NK-92 treated with Interleukin-12 subunit alpha and Interleukin-12 subunit beta, amount 100 ng/mL, for 24 hours (cell line): ENCODE results near the gene APOL1.
"Not testable (repeated sequence)": the region's sequence is repeated elsewhere in the genome, so short reads cannot be mapped to it uniquely, and the experiment has no call there.

Experiments
- DNase-seq: peaks from one replicate; lab custom pipeline; 2025; lab: John Stamatoyannopoulos, UW

APOL1 gene

DNA sequence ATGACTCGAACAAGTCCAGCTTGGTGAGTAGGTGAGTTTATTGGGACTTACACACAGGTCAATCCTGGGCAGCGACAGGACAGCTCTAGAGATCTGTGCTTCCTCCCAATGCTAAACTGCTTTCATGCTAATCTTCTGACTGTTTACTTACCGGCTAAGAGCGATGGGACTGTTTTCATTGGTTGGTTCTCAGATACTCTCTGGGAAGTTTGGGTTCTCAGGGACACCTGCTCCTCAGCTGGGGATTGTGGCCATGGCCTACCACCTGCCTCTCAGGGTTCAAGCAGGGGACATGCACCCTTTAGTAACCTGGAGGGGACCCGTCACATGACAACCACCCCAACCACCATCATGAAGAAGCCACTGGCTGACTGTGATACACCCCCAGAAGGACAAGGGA lies 26.7 kb upstream of the APOL1 start:
- DNase-seq, result no peak

DNA sequence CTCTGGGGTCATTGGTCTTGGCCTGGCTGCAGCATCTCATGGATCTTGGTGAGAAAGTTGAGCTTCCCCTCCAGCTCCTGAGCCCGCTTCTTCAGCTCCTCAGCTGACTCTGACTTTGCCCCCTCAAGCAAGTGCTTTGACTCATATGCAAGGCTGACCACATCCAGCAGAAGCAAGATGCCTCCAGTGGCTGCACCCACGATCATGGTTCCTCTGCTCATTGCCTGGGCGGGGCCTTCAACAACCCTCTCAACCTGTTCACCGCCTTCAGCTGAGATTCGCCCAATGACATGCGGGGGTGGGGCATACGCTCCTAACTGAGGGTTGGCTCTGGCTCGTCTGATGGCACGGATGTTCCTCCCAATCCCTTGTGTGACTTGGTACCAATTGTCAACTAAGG lies 25.5 kb upstream of the APOL1 start:
- no peak for DNase-seq

DNA sequence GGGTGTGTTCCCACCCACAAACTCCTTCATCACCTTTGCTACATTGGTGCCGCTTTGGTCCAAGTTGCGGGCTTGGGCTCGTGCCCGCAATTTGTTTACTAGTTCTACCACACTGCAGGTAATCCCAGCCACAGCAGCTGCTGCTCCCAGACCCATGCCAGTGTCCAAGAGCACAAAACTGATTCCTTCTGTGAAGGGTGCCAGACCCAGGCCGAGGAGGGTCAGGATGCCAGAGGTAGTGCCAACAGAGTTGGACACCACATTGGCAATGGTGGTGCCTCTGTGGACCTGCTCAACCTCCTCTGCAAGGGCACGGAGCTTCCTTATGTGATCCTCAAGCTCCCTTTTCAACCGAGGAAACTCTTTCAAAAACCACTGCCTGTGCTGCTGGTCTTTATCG lies 25.1 kb upstream of the APOL1 start:
- no peak for DNase-seq

DNA sequence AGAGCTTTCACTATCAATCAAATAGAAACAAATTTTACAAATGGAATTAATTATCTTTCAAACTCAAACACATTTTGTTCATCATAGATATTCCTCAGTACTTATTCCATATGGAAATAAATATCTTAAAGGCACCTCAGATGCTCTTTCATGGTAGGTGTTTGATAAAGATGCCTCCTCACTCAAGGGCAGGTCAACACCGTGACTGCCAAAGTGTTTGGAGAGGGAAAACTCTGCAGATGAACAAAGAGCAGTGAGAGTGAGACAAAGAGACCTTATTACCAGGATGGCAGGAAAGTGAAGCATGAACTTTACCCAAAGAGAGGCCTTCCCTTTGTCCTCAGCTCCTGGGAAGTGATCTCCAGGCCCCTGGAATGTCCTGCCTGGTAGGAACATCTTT lies 24.6 kb upstream of the APOL1 start:
- DNase-seq, result not testable (repeated sequence)

DNA sequence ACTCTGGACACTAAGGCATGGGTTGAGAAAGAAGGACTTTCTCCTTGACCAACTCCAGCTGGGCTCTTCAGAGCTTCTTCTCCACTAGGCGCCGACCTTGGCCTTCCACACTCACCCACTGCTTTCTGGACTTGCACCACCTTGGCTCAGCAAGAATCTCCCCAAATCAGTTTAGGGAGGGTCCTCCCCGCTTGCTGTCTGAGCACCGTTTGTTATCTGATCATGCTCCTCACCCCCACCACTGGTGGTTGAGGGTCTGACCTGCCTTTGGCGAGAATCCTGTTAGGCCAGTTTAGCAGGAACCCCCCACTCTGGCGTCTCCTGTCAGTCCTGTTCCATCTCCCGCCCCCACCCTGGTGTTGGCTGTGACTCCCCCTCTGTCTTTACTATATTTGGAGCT lies 24.0 kb upstream of the APOL1 start:
- DNase-seq, result no peak

DNA sequence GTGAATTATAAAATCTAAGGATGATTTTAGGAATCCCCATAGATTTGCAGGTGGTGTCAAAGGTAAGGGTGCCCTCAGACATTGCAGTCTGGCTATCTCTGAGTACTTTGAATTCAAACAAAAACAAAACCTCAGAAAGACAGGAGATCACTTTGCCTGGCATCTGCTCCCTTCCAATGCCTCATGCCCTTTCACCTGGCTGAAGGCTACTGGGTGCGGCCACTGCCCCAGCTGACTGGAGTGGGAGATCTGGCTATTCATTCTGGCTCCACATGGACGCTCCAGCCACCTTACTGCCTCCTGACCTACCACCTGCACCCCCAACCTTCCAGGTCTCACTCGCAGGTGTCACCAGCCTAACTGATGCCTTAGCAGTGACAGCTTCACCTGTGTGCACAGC lies 23.3 kb upstream of the APOL1 start:
- not testable (repeated sequence) for DNase-seq

DNA sequence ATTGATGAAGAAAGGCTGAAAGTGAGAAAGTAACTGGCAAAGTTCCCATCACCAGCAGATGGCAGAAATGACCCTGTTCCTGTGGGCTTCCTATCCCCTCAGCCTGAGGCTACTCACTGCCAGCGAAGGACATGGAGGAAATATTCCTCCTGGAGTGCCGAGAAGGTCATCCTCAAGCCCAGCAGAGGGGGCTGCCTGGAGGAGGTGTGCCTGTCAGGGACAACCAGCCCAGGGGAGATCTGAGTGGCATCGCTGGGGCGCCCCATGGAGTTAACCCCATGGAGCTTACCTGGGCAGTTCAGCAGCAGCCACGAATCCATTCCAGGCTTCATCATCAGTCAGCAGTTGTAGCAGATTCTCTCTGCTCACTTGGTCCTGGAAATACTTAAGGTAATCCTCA lies 21.9 kb upstream of the APOL1 start:
- DNase-seq, result not testable (repeated sequence)

DNA sequence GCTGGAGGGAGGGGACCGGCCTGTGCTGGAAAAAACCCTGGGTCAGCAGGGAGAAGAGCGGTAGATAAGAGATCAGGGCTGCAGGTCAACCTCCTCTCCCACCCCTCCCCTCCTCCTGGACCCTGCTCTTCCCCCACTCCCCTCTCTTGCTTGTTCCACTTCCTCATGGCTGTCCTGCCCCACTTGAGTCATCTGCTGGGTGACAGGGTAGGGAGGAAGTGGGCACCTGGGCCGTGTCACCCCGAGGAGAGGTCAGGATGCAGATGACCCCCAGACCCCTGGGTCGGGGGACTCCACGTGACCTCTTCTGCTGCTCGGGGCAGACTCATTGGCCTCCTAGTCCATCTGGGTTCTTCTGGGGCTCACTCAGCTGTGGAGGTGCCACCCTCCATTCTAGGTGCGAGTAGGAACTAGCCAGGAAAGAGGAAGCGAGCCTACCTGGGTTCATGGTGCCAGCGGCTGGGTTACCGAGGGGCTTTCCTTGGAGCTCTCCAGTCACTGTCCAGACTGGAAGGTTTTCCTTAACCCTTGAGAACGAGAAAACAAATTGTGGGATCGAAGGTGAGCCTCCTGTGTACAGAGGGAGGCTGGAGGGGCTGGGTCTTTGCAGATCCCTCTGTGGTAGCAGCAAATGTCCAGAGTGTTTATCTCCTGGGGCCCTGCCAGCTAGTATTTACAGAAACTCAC lies 20.1 kb upstream of the APOL1 start:
- DNase-seq, result no peak

DNA sequence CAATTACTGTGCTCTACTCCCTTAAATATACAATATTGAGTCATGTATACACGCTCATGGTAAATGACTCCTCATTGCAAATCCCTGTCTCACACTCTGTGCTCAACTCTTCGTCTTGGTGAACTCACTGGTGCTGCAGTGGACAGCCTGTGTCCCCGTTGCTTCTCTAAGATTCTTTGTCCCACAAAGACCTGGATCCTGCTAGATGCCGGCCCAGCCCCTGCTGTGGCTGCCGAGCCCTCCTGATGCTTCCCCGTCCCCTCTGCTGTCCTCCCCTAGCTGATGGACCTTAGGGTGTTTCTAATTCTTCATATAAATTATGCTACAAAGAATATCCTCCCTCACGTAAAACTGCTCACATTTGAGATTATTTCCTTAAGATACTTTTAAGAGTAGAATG lies 19.1 kb upstream of the APOL1 start:
- DNase-seq, result no peak

DNA sequence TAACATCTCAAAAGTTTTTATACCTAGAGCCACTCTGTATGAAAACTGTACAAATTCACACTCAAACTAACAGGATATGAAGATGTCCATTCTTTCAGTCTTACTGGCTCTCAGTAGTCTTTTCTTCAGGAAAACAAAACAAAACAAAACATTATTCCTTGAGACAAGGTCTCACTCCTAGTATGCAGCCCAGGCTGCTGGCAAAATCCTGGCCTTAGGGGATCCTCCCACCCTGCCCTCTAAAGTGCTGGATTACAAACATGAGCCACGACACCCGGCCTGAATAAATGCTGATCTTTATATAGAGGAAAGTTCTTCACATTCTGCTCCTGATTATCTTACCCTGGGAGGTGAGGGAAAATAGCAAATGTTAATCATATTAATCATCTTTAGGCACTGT lies 18.7 kb upstream of the APOL1 start:
- no peak for DNase-seq

DNA sequence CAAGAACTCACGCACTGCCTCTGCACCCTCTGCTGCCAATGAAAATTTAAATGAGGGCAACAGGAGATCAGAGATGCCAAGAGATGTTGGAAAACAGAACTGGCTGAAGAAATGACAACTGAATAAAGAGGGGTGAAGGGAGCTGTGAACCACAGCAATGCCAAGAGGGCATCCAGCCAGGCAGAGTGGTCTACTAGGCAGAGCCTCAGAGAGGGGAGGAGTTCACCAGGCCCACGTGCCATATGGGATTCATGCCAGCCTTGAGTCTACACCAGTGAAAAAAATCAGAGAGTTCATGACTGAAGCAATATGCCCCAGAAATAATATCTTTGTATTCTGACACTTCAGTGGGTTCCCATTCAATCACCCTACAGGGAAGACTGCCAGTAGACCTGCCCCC lies 18.0 kb upstream of the APOL1 start:
- no peak for DNase-seq

DNA sequence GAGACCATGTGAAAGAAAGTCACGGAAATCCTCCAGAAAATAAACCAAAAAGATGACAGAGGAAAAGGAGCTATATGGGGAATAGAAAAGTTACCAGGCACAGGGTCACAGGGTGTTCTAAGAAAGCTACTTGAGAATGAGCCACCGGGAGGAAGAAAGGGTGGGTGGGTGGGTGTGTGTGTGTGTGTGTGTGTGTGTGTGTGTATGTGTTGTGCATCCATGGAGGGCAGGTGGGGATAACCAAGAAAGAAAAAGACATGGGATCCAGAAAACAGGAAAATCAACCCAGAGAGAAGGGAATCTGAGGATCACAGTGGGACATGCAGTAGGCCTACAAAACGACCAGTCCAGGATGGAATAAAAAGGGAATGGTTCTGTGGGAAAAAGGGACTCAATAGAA lies 17.3 kb upstream of the APOL1 start:
- DNase-seq, result no peak

DNA sequence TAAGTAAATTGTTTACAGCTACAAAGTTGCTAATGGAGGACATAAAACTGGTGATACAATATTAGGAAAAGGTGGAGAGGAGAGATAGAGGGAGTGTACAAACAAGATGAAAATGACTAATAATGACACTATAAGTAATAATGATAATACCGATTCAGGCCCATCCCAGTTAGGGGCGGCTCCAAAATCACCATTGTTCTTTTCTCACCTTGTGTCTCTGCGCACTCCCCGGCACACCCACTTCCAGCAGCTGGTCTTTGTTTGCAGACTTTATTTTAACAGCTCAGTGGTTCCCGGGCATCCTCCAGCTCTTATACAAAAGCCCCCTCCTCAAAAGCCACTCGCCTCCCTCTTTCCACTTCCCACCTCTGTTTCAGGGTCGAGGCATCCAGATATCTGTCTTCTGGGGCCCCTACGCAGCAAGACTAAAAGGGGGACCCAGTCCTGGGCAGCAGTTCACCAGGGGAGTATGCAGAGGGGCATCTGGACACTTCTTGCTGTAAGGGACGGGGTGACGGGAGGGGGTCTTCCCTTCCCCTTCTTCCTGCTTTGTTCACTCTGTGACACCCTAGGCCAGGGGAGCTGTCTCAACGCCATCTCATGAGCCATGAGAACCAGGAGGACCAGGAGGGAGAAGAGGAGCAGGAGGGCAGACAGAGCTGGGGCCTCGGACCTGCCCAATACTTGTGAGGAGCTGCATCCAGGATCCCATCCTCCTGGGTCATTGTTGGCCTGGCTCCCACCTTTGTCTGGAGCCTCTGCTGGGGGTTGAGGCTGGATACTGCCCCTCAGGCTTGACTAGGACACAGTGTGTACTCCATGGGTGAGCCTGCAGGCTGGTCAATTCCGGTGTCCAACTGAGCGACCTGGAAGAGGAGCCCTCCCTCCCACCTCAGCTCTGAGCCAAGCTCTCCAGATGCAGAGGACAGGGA lies 16.3 kb upstream of the APOL1 start:
- no peak for DNase-seq

DNA sequence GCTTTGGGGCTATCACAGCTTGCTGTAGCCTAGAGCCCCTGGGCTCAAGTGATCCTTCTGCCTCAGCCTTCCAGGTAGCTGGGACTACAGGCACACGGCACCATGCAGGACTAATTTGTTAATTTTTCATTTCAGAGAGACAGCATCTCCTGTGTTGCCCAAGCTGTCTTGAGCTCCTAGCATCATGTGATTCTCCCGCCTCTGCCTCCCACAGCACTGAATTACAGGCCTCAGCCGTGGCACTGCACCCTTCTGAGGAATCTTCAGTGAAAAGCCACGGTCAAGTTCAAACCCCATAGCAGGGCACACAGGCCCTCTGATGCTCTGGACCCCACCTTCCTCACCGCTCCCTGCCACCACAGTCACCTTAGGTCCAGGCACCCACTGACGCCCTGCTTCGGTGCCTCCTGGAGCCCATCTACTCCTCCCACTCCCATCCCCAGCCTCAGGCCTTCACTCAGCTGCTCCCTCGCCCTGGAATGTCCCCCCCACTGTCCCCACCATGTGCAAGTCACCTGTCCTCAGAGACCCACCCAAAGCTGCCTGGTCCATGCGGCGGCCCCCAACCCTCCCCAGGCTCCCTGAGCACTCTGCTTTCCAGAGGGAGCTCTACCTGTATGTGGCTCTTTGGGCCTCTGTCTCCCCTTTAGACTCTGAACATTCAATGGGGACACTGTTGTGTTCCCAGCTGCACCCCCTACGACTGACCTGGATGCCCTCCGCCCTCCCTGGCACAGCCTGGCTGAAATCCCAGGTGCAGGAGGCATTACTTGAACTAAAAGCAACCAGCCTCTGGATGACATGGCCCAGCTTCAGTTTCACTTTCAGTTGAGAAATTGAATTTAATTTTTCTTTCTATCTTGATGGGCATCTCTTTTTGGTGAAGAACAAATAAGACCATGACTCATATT lies 15.2 kb upstream of the APOL1 start:
- DNase-seq, result no peak

DNA sequence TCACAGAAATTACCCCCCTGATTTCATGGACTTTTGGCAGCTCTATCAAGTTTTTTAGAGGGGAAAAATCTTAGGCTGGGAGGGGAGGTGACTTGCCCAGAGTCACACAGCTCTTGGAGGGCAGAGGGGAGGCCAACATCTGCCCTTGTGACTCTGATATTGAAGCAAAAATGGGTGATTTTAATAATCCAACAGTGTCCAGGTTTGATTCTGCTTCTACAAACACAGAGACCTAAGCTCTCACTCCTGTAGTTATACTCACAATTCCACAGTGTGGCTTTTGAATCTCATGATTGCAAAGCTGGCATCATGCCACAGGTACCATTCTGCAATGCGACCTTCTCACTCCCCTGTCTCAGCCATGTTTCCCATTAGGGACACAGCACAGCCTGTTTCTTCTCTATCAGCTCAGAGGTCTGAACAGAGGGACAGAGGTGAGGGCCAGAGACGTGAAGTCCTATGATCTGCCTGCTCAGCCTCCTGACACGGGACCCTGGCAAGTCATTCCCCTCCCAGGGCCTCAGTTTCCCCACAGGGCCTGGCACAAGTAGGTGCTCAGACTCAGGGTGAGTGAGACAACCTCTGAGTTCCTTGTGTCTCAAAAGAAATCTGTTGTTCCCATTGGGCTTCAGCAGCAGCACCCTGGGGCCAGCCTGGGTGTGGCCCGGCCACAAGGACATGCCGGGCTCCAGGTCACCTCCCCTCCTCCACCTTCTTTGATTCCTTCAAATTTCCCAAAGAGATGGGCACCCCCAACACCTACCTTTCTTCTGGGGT lies 14.4 kb upstream of the APOL1 start:
- no peak for DNase-seq

DNA sequence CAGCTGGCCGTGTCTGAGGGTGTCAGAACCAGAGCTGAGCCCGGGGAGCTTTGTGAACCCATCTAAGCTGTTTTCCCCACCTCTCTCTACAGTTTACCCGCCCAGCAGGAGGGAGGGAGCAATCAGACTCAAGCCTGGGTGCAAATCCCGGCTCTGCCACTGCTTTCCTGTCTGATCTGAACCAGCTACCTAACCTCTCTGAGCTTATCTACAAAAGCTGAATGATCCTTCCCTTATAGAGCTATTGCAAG lies 13.9 kb upstream of the APOL1 start:
- no peak for DNase-seq

DNA sequence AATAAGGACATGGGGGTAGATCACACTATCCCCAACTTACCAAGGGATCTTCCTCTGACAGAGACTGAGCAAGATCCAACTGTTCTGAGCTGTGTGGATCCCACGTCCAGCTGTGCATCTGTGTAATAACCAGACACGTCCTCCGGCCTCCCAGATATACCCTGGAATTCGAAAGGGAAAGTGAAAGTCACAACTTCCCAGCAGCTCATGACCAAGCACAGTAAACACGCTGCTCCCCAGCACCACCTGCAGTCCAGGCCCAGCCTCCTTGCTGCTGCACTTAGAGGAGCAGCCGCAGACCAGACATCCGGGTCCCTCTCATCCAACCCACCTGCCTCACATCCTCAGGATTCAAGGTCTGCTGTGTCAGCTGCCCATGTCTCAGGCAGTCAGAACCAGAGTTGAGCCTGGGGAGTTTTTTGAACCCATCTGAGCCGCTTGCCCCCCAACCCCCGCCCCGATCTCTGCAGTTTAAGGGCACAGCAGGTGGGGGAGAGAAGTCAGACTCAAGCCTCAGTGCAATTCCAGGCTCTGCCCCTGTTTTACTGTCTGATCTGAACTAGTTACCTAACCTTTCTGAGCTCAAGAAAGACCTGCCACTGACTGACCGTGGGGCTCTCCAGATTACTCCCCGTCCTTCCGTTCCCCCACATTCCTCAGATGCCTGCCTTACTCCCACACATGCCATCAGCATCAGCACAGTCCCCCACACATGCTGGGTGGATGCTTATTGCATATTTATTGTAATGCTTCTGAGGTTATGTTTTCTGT lies 13.3 kb upstream of the APOL1 start, which contains the start of gene APOL2:
Gene APOL2 (minus strand): TSS at position 127 of the 771 bp plus-strand sequence. CDS start 6,365 bp downstream, outside the sequence.
- peak; percentile 79 for DNase-seq

DNA sequence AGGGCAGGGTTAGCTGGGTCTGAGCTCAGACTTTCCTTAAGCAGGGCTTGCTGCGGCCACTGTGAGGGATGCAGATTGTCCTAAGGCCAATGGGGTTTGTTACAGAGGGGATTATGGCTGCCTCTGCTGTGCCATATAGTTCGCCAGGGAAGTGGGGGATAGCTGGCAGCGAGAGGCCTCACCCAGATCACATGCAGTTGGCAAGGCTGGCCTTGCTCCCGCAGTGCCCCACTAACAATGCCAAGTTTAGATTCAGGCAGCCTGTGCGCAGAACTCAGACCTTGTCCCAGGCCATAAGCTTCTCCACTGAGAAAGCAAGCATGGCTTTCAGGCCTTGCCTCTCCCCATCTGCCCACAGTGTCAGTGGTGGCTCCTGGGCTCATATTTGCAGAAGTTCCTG lies 8.9 kb upstream of the APOL1 start:
- DNase-seq, result no peak

DNA sequence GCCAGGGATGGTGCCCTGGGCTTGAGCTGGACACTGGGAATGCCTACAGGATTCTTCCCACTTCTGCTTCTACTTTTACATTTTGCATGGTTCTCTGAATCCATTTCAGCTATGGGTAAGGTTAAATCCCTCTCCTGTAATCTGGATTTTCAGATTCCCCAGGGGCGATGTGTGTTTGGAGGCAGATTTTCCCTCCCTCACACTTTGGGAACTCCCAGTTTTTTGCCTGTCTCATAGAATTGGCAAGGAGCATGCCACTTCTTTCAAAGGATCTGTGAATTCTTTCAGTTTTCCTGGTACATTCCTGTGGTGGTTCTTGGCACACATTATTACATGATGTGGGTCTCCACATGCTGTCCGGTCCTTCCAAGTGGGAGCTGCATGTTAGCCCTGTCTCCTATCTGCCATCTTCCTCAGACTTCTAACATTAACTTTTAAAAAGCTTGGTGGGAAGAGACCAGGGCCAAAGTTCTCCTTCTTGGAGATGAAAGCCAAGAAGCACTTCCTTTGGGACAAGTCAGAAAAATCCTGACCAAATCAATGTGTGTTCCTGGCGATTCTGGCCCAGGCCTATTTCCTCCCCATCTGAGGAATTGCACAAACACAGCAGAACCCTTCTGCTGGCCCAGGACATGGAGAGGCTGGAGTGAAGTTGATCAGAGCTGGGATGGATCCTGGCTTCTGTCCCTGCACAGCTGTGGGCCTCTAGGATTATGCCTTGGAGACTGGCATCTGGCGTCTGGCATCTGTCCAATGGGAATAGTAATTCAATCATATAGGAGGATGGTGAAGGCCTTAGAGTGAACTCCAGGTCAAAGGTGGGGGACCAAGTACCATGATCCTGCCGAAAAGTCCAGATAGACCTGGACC lies 8.2 kb upstream of the APOL1 start:
- no peak for DNase-seq

DNA sequence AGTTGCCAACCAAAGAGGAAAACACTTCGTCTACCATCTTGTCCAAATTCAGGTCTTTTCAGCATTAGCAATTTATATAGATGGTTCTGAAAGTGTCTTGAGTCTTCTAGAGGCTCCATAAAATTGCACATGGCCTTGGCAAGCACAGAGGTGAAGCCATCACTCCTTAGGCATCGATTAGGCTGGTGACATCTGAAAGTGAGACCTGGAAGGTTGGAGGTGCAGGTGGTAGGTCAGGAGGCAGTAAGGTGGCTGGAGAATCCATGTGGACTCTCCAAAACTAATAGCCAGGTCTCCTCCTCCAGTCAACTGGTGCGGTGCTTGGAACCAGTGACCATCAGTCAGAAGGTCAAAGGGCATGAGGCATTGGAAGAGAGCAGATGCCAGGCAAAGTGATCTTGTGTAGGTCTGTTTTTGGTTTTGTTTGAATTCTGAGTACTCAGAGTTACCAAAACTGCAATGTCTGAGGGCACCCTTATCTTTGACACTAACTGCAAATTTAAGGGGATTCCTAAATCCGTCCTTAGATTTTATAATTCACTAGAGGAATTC lies 7.1 kb upstream of the APOL1 start:
- no peak for DNase-seq
